NCI-H1048 (cell line): ENCODE results near the gene SMC5.
"Not testable (repeated sequence)": the region's sequence is repeated elsewhere in the genome, so short reads cannot be mapped to it uniquely, and the experiment has no call there.

Experiments
- DNase-seq: peaks from one replicate; lab custom pipeline; 2025; lab: John Stamatoyannopoulos, UW

Gene SMC5

GRCh38 chr9:70263421-70263820 is 4.6 kb downstream of the SMC5 start:
- no peak for DNase-seq

- DNase-seq, result no peak
Measured at GRCh38 chr9:70278305-70278704, 19.5 kb downstream of the SMC5 start.

GRCh38 chr9:70283848-70284247 is 25.1 kb downstream of the SMC5 start:
- no peak for DNase-seq

- DNase-seq, result no peak
Measured at GRCh38 chr9:70285246-70285645, 26.5 kb downstream of the SMC5 start.

- DNase-seq, result no peak
Measured at GRCh38 chr9:70285981-70286598, 27.3 kb downstream of the SMC5 start.

- DNase-seq, result no peak
Measured at GRCh38 chr9:70290626-70291025, 31.8 kb downstream of the SMC5 start.

- DNase-seq, result no peak
Measured at GRCh38 chr9:70291446-70291845, 32.7 kb downstream of the SMC5 start.

- no peak for DNase-seq
Measured at GRCh38 chr9:70292253-70292652, 33.5 kb downstream of the SMC5 start.

GRCh38 chr9:70293214-70293613 is 34.4 kb downstream of the SMC5 start:
- no peak for DNase-seq

- no peak for DNase-seq
Measured at GRCh38 chr9:70297141-70297540, 38.4 kb downstream of the SMC5 start.

- no peak for DNase-seq
Measured at GRCh38 chr9:70298245-70298771, 39.5 kb downstream of the SMC5 start.

- DNase-seq, result no peak
Measured at GRCh38 chr9:70303268-70303667, 44.5 kb downstream of the SMC5 start.

GRCh38 chr9:70304810-70305209 is 46.0 kb downstream of the SMC5 start:
- DNase-seq, result no peak

- no peak for DNase-seq
Measured at GRCh38 chr9:70315389-70315788, 56.6 kb downstream of the SMC5 start.

GRCh38 chr9:70318002-70318401 is 59.2 kb downstream of the SMC5 start:
- DNase-seq, result no peak

- no peak for DNase-seq
Measured at GRCh38 chr9:70322096-70322495, 63.3 kb downstream of the SMC5 start.

GRCh38 chr9:70324963-70325362 is 66.2 kb downstream of the SMC5 start:
- DNase-seq, result no peak

GRCh38 chr9:70328625-70329024 is 69.8 kb downstream of the SMC5 start:
- DNase-seq, result not testable (repeated sequence)

GRCh38 chr9:70340572-70340971 is 81.8 kb downstream of the SMC5 start:
- peak; percentile 4 for DNase-seq

GRCh38 chr9:70347046-70347445 is 88.3 kb downstream of the SMC5 start:
- no peak for DNase-seq

GRCh38 chr9:70352356-70352755 is 93.6 kb downstream of the SMC5 start:
- no peak for DNase-seq

- DNase-seq, result no peak
Measured at GRCh38 chr9:70352802-70353201, 94.0 kb downstream of the SMC5 start.

GRCh38 chr9:70355801-70356200 is 97.0 kb downstream of the SMC5 start:
- no peak for DNase-seq

- no peak for DNase-seq
Measured at GRCh38 chr9:70362952-70363351, 104.2 kb downstream of the SMC5 start.
